ENCODE results near the gene RALGAPB.
A peak's percentile ranks its signal among the peaks of the same experiment; 100 is the strongest.
"Not testable (repeated sequence)": the region's sequence is repeated elsewhere in the genome, so short reads cannot be mapped to it uniquely, and the experiment has no call there.

The RALGAPB gene

DNA sequence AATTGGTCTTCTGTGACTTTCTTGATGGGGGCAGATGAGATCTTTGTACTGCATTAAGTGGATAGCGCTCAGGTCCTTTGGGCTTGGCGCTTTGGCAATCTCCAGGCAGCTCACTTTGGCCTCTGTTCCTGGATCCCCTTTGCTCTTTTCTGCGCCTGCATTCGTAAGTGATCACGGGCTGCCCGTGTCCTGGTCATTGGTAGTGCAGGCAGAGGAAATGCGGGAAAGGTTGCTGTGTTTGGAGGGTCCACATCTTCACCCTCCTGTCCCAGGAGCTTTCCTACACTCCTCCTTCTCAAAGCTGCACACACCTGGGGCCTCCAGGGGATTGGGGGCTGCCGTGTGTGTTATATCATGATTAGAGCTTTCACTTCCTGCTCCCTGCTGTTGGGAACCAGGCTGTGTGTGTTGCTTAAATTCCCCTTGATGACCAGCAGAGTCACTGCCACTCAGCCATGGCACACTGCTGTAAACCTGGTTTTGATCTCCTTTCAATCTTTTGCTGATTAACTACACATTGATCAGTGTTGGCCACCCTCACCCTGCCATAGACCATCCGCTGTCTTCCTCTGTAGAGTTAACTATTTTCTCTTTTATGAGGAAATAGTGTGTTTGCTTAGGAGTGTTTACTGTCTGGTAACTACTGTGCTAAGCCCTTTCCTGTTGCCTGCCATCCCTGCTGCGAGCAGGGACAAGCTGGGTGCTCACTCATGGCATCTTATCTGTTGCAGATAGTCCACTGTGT is 24.5 kb upstream of the RALGAPB start:
- no peak for DNase-seq

- DNase-seq: no peak
Observed at GRCh38 chr20:38449046-38449445, 23.6 kb upstream of the RALGAPB start.

- DNase-seq: no peak
Observed at GRCh38 chr20:38450412-38450975, 22.1 kb upstream of the RALGAPB start.

DNA sequence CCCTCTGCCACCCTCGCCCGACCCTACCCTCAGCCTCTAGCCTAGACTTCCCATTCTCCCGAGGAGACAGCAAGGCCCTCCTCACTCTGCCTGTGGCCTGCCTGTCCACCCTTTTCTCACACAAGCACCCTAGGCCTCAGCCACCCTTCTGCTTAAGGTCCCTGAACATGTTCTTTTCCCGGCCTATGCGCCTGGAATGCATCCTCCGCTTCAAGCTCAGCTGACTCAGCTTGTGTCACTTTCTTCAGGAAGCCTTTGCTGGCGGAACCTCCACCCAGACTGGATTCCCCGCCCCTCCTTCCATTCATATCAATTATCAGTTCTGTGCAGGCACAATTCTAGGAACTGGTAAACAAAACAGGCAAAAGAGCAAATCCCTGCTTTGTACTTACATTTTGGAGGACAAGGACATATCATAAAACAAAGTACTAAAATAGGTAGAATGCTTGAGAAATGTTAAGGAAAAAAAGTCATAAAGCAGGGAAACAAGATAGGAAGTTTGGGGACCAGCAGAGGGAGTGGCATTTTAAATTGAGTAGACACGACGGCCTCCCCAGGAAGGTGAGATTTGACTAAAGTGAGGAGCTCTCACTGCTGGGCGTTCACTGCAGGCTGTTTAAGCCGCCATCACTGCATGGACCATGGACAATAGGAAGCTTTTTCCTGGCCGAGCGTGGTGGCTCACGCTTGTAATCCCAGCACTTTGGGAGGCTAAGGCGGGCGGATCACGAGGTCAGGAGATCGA is 19.6 kb upstream of the RALGAPB start:
- DNase-seq: no peak

DNA sequence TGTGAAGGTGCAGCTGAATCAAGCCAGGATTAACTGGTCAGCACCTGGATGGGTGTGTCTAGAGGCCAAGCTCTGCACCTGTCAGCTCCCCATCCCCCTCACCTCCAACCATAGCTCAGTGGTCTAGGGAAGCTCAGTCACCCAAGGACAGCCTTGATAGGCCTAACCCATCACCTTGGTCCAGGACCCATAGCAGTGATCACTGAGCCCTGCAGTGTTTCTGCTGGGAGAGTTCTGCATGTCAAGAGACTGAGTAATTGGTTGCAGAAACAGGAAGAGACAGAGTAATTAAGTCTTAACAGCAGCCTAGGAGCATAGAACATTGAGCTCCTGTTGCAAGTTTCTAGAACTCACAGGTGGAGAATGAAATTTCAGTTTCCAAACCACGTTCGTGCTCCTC is 18.7 kb upstream of the RALGAPB start:
- no peak for DNase-seq

DNA sequence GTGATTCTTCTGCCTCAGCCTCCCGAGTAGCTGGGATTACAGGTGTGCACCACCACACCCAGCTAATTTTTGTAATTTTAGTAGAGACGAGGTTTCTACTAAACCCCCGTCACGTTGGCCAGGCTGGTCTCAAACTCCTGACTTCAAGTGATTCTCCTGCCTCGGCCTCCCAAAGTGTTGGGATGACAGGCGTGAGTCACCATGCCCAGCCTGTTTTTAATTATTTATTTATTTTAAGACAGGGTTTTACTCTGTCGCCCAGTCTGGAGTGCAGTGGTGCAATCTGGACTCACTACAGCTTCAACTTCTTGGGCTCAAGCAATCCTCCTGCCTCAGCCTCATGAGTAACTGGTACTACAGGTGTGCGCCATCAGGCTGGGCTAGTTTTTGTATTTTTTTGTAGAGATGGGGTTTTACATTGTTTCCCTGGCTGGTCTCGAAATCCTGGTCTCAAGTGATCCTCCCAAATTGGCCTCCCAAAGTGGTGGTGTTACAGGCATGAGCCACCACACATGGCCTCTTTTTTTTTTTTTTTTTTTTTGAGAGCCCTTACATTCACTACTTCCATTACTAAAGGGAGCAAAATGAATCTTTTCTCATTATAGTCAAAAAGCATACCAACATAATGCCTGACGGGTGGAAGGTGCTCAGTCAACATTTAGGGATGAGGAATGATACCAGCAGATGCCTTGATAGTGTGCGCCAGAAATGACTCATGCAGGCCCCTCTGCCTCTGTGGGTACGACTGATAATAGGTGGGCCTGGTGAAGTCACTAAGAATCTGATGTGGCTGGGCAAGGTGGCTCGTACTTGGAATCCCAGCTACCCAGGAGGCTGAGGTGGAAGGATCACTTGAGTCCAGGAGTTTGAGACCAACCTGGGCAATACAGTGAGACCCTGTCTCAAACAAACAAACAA is 17.8 kb upstream of the RALGAPB start:
- DNase-seq: no peak

- no peak for DNase-seq
Observed at GRCh38 chr20:38458314-38458713, 14.3 kb upstream of the RALGAPB start.

DNA sequence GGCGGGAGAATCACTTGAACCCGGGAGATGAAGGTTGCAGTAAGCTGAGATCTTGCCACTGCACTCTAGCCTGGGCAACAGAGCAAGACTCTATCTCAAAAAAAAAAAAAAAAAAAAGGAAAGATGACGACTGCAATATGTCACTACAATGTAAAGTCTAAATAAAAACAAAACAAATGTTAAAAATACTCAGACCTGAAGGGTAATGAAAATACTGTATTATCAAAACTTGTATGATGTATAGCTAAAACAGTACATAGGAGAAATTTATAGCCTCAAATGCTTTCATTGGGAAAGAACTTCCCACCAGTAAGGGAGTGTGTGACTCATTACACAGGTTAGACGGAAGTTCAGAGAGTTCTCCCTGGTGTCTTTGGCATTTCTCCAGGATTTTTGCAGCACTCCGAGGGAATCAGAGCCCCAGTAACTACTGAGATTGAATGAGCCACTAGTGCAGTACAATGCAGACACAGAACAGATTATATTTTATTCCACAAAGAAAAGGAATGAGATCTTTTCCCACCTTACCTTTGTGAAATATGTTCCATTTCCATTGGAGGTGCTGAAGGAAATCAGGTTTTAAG is 12.5 kb upstream of the RALGAPB start:
- peak; percentile 86 for DNase-seq

DNA sequence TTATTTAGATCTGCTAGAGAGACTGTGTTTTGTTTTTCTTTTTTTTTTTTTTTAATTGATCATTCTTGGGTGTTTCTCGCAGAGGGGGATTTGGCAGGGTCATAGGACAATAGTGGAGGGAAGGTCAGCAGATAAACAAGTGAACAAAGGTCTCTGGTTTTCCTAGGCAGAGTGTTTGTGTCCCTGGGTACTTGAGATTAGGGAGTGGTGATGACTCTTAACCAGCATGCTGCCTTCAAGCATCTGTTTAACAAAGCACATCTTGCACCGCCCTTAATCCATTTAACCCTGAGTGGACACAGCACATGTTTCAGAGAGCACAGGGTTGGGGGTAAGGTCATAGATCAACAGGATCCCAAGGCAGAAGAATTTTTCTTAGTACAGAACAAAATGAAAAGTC is 12.0 kb upstream of the RALGAPB start:
- not testable (repeated sequence) for DNase-seq

- DNase-seq: not testable (repeated sequence)
Observed at GRCh38 chr20:38461167-38461566, 11.5 kb upstream of the RALGAPB start.

- not testable (repeated sequence) for DNase-seq
Observed at GRCh38 chr20:38461569-38461968, 11.1 kb upstream of the RALGAPB start.

DNA sequence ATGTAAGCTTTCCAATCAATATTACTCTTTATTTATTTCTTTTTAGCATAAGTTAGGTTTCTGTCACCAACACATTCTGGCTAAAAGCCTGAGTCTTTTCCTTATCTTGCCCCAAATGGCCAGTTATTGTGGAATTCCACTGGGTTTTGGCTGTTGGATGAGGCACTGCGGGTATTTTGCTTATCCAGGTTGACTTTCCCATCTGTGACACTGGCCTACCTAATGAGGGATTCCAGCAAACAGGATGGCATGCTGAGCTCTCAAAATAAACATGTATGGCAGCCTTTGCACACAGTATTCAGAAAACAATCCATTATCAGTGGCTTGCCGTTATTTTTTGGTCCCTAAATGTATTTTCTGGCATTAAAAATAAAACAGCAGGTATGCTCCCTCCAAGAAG is 6.5 kb upstream of the RALGAPB start:
- no peak for DNase-seq

- DNase-seq: no peak
Observed at GRCh38 chr20:38466983-38467382, 5.7 kb upstream of the RALGAPB start.

DNA sequence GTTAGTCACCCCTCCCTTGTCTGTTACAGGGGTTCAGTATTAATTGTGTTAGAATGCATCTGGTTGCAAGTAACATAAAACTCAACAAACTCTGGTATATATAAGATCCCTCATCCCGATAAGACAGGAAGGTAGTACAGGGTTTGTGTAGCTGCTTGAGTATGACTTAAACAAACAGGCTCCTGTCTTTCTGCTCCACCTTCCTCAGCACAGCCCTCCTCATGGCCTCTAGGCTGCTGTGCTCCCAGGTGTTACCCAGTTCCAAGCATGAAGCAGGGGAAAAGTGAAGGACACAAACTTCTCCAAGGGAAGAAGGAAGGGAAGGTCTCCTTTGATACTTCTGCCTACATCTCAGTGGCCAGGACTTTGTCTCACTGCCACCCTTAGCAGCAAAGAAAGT is 1.4 kb upstream of the RALGAPB start:
- DNase-seq: no peak

GRCh38 chr20:38471987-38472512 is 593 bp upstream of the RALGAPB start:
- DNase-seq: no peak

DNA sequence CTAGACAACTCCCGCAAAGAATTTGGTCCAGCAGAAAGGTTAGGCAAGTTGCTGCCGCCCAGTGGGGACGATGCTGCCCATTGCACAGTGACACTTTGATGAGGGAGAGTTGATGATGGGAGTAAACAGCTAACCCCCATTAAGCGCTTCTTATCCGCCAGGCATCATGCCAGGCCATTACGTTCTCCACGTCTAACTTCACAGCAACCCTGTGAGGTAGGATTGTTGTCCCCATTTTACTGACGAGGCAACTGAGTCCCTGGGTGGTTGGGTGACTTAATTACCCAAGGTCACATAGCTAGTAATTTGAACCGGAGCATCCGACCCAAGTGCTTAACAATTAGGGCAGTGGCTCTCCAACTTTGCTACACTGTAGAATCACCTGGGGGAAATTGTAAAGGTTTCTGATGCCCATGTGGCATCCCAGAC is 738 bp downstream of the RALGAPB start:
- DNase-seq: no peak

GRCh38 chr20:38477747-38478146 is 5.1 kb downstream of the RALGAPB start:
- no peak for DNase-seq

DNA sequence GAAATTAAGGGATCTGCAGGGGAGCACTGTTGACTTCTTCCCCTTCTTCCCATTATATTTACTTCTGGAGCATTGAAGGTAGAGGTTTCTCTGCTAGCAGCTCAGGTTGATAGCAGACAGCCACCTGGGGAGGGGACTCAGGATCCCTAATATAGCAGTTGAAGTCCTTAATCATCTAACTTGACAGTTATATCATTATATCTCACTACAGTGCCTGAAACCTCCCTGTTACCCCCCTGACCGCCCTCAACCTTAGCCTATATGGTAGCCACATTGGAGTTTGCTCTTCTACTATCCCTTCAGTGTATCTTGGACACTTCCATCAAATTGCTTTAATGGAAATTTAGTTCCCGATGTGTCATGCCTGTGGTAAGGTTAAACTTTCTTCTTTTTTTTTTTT is 7.0 kb downstream of the RALGAPB start:
- DNase-seq: no peak

DNA sequence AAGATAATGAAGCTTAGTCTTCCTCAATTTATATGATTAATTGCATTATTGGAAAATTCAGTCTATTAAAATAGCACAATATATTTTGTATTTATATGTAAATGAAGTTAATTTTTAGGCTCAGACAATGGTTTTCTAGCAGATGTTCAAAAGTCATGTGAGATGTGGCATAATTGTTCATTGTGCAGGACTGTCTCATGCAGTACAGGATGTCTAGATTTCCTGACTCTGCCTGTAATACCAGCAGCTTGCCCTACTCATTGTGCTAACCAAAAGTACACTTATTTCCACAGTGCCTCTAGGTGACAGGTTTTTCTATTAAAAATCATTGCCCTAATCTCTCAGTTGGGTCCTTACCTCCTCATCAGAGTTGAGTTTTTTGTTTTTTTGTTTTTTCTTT is 12.4 kb downstream of the RALGAPB start:
- no peak for DNase-seq

DNA sequence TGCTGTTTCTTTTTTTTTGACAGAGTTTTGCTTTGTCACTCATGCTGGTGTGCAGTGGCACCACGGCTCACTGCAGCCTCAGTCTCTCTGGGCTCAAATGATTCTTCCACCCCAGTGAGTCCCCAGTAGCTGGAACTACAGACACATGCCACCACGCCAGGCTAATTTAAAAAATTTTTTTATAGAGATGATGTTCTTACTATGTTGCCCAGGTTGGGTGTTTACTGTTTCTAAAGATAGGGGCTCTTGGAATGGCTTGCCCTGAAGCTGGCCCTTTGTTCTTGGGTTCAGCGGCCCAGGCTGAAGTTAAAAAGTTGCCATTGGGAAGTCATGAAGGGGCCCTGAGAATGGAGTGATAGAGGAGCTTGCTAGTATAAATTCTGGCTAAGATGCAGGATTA is 16.5 kb downstream of the RALGAPB start:
- no peak for DNase-seq

DNA sequence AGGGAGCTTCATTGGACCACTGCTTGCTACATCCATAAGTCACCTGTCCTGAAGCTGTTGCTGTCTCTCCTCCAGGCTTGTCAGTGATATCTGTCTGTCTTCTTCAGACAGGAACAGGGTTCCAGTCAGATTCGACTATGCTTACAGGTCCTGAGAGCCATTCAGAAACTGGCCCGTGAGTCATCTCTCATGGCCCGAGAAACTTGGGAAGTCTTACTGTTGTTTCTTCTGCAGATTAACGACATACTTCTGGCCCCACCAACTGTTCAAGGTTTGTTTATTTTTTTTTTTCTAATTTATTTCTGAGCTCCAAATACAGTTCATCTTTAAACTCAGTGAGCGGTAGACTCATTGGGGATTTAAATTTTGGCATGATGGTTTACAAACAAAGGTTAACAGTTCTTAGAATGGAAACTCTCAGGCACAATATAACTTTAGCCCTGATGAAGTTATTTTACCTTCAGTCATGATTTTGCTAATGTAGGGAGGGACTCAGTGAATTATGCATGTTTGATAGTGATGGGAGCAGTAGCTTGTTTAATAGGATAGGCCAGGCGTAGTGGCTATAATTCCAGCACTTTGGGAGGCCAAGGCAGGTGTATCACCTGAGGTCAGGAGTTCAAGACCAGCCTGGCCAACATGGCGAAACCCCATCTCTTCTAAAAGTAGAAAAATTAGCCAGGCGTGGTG is 24.7 kb downstream of the RALGAPB start:
- no peak for DNase-seq

DNA sequence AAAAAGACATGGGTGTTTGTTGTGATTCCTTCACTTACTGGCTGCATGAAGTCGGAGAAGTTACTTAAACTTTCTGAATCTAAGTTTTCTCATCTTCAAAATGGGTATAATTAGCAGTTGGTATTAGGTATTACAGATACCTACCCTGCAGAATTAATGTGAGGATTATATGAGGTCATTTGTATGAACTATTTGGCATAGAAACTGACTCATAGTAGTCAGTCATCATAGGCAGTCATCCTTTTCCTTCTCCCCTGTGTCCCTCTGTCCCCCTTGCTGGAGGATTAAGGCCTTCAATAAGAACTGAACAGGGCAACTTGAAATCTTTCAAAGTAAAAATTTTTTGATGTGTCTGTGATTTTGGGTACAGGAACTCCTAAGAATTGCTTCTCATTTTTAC is 26.3 kb downstream of the RALGAPB start:
- no peak for DNase-seq
